ENCODE results near the gene NAA16. TPM values are rescaled to one million over a fixed set of nuclear protein-coding genes. Genes with fewer than 3 reads are reported as not detected.

NAA16 gene
- total RNA-seq, 1 experiment from 2014 or later, result 27.0 TPM

DNA sequence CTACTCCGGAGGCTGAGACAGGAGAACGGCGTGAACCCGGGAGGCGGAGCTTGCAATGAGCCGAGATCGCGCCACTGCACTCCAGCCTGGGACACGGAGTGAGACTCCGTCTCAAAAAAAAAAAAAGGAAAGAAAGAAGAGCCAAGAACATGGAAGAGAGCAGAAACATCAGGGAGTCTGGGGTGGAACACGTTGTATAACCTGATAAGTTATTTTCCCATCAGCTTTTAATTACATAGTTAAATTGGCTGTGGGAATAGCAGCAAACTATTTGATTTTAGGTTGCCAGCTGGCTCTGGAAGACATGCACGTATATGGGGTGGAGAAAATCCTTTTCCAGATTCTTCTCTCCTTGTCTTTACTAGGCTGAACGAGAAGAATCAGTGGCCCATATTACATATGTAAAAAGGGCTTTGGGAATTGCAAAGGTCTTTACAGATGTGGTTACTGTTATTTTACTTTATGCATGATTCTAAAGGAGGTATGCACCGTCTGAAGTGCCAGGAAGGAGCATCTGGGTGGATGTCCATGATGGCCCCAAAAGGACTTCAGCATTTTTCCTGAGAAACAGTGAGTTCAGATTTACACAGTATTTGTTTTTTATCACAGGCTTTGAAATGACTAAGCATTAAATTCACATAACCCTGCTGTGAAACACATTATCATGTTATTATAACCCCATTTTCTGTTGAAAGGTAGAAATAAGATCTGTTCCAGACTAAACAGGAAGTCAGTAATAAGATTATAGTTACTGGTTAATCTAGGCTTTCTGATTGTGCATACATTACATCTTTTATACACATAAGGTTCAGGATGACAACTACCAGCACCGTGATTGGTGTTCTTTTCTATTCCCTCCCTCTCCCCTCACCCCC, 4.6 kb upstream of the NAA16 start:
- TF ChIP-seq CTCF (IDR thresholded peaks at IDR 0.05; ENCODE audit: unreplicated experiment), result no peak
- H3K9me3 Mint-ChIP-seq (ENCODE audit: low read depth, unreplicated experiment), result no peaks in the 10 kb centered on the region
- H3K36me3 Mint-ChIP-seq (ENCODE audit: insufficient read depth, unreplicated experiment), result peaks cover 9% of the 10 kb centered on the region
- CTCF ChIA-PET, result no interaction called here
- no peak for DNase-seq
- intact Hi-C loops (cut with micrococcal nuclease; ENCODE audit: unreplicated experiment), result no loop called here
- H3K27ac Mint-ChIP-seq (ENCODE audit: unreplicated experiment), result no peak overlapping the region
- H3K27me3 Mint-ChIP-seq (ENCODE audit: unreplicated experiment), result no peaks in the 10 kb centered on the region
- no peak overlapping the region for H3K4me3 Mint-ChIP-seq (ENCODE audit: low read depth, unreplicated experiment)
- H3K4me1 Mint-ChIP-seq (ENCODE audit: low read depth, unreplicated experiment), result peaks cover 21% of the 10 kb centered on the region
- no TSS peak for BruUV-seq (replicated peaks)

GRCh38 chr13:41307884-41308640, 3.0 kb upstream of the NAA16 start:
- peaks cover 18% of the 10 kb centered on the region for H3K36me3 Mint-ChIP-seq (ENCODE audit: insufficient read depth, unreplicated experiment)
- H3K9me3 Mint-ChIP-seq (ENCODE audit: low read depth, unreplicated experiment), result no peaks in the 10 kb centered on the region
- no TSS peak for BruUV-seq (replicated peaks)
- DNase-seq, result no peak
- no peak for TF ChIP-seq CTCF (IDR thresholded peaks at IDR 0.05; ENCODE audit: unreplicated experiment)
- peaks cover 21% of the 10 kb centered on the region for H3K4me1 Mint-ChIP-seq (ENCODE audit: low read depth, unreplicated experiment)
- intact Hi-C loops (cut with micrococcal nuclease; ENCODE audit: unreplicated experiment), result no loop called here
- H3K27ac Mint-ChIP-seq (ENCODE audit: unreplicated experiment), result no peak overlapping the region
- CTCF ChIA-PET, result interaction anchor here (0.6 kb wide), 1 partner anchor 963 kb away, joined by 3 read pairs; no protein-coding TSS in a partner anchor
- no peaks in the 10 kb centered on the region for H3K27me3 Mint-ChIP-seq (ENCODE audit: unreplicated experiment)
- H3K4me3 Mint-ChIP-seq (ENCODE audit: low read depth, unreplicated experiment), result no peak overlapping the region

- DNase-seq, result peak; percentile 15
- CTCF ChIA-PET, result no interaction called here
- intact Hi-C loops (cut with micrococcal nuclease; ENCODE audit: unreplicated experiment), result loop anchor here (5.0 to 10.0 kb wide), 3 partner anchors 49 to 249 kb away; partner anchors contain the start of genes MTRF1 and WBP4
- H3K36me3 Mint-ChIP-seq (ENCODE audit: insufficient read depth, unreplicated experiment), result peaks cover 19% of the 10 kb centered on the region
- TF ChIP-seq CTCF (IDR thresholded peaks at IDR 0.05; ENCODE audit: unreplicated experiment), result no peak
- BruUV-seq (replicated peaks), result no TSS peak
- no peaks in the 10 kb centered on the region for H3K27me3 Mint-ChIP-seq (ENCODE audit: unreplicated experiment)
- peak overlapping the region; percentile 84 for H3K27ac Mint-ChIP-seq (ENCODE audit: unreplicated experiment)
- H3K4me1 Mint-ChIP-seq (ENCODE audit: low read depth, unreplicated experiment), result peaks cover 23% of the 10 kb centered on the region
- H3K4me3 Mint-ChIP-seq (ENCODE audit: low read depth, unreplicated experiment), result peak overlapping the region; percentile 85
- H3K9me3 Mint-ChIP-seq (ENCODE audit: low read depth, unreplicated experiment), result no peaks in the 10 kb centered on the region
Measured at GRCh38 chr13:41311406-41312175, 524 bp downstream of the NAA16 start.

GRCh38 chr13:41312176-41312500, 1.1 kb downstream of the NAA16 start:
- peak overlapping the region; percentile 84 for H3K27ac Mint-ChIP-seq (ENCODE audit: unreplicated experiment)
- CTCF ChIA-PET, result no interaction called here
- no TSS peak for BruUV-seq (replicated peaks)
- intact Hi-C loops (cut with micrococcal nuclease; ENCODE audit: unreplicated experiment), result loop anchor here (5.0 to 10.0 kb wide), 3 partner anchors 50 to 250 kb away; partner anchors contain the start of genes MTRF1 and WBP4
- H3K4me3 Mint-ChIP-seq (ENCODE audit: low read depth, unreplicated experiment), result peak overlapping the region; percentile 85
- peak; percentile 35 for DNase-seq
- peaks cover 23% of the 10 kb centered on the region for H3K4me1 Mint-ChIP-seq (ENCODE audit: low read depth, unreplicated experiment)
- no peaks in the 10 kb centered on the region for H3K27me3 Mint-ChIP-seq (ENCODE audit: unreplicated experiment)
- peaks cover 24% of the 10 kb centered on the region for H3K36me3 Mint-ChIP-seq (ENCODE audit: insufficient read depth, unreplicated experiment)
- no peaks in the 10 kb centered on the region for H3K9me3 Mint-ChIP-seq (ENCODE audit: low read depth, unreplicated experiment)
- TF ChIP-seq CTCF (IDR thresholded peaks at IDR 0.05; ENCODE audit: unreplicated experiment), result no peak

Measured in Calu3 (cell line).